ENCODE measurements around the gene PRCD. TPM values are rescaled to one million over a fixed set of nuclear protein-coding genes. Genes with fewer than 3 reads are reported as not detected.

Gene PRCD
- total and polyA plus RNA-seq, 12 donors: 1.5 to 37.2 (median 5.0) TPM; not detected in 2

GRCh38 chr17:76538281-76538931 lies 1.4 kb upstream of the PRCD start:
- Histone ChIP-seq H3K36me3 (replicated peaks in 1 of 2) (no peaks in the 10 kb centered on the region), H3K9me3 (replicated peaks in 1 of 3) (no peaks in the 10 kb centered on the region), H3K27ac (peak overlapping the region in 2 of 5 donors; percentile 60 to 64), H3K4me1 (replicated peaks in 1 of 2) (peaks cover 4 to 33% of the 10 kb centered on the region in 2 donors), H3K27me3 (peaks cover 9% of the 10 kb centered on the region), H3K4me3 (peak overlapping the region in 2 of 4 donors; percentile 4 to 47)
- 37 to 45% (median 41%) methylated on average over 21 to 37 of the region's 37 CpGs for WGBS, 4 donors
- intact Hi-C loops (cut with DNase I): no loop called here
- no peak for TF ChIP-seq CTCF (IDR thresholded peaks at IDR 0.05)
- peak in 2 of 7 donors; percentile 25 to 70 for DNase-seq

- Histone ChIP-seq H3K4me3 (no peak overlapping the region), H3K27me3 (peaks cover 9% of the 10 kb centered on the region), H3K9me3 (replicated peaks in 1 of 3) (no peaks in the 10 kb centered on the region), H3K27ac (peak overlapping the region in 1 of 5 donors; percentile 64), H3K36me3 (replicated peaks in 1 of 2) (no peaks in the 10 kb centered on the region), H3K4me1 (replicated peaks in 1 of 2) (peaks cover 10 to 40% of the 10 kb centered on the region in 2 donors)
- TF ChIP-seq POLR2A (IDR thresholded peaks at IDR 0.05) (no peak), CTCF (IDR thresholded peaks at IDR 0.05) (no peak)
- no peak for DNase-seq
- intact Hi-C loops (cut with DNase I): no loop called here
- WGBS, 4 donors: 84 to 91% (median 88%) methylated on average over 5 to 9 of the region's 9 CpGs
Observed at GRCh38 chr17:76538941-76539570, 788 bp upstream of the PRCD start.

GRCh38 chr17:76540381-76541300 lies 797 bp downstream of the PRCD start:
- Histone ChIP-seq H3K36me3 (replicated peaks in 1 of 2) (no peaks in the 10 kb centered on the region), H3K4me1 (replicated peaks in 1 of 2) (peaks cover 19 to 55% of the 10 kb centered on the region in 2 donors), H3K9me3 (replicated peaks in 1 of 3) (no peaks in the 10 kb centered on the region), H3K27me3 (peaks cover 9% of the 10 kb centered on the region), H3K4me3 (peak overlapping the region in 1 of 4 donors; percentile 37), H3K27ac (peak overlapping the region in 2 of 5 donors; percentile 46 to 71)
- TF ChIP-seq POLR2A (IDR thresholded peaks at IDR 0.05): peak in 1 of 2 donors; percentile 21
- TF ChIP-seq CTCF (IDR thresholded peaks at IDR 0.05): peak in 4 of 6 experiments; percentile 13 to 44 (median 23)
- intact Hi-C loops (cut with DNase I): no loop called here
- DNase-seq: peak; percentile 93 to 99 (median 97)
- 9 to 20% (median 12%) methylated on average over 6 to 27 of the region's 27 CpGs for WGBS, 4 donors

Data from adrenal gland (tissue), 12 donors.